ENCODE data around the gene UTP3.
"Not testable (repeated sequence)": the region's sequence is repeated elsewhere in the genome, so short reads cannot be mapped to it uniquely, and the experiment has no call there.

Gene UTP3

GRCh38 chr4:70718811-70719604 lies 30.7 kb downstream of the UTP3 start:
- no peak for DNase-seq (ENCODE audit: low spot score)

- peak; percentile 97 for DNase-seq (ENCODE audit: low spot score)
Measured at GRCh38 chr4:70721747-70722146, 33.4 kb downstream of the UTP3 start, which contains the start of gene RUFY3. Gene RUFY3, plus strand, starts transcription at chr4:70721964. Its CDS starts 610 bp downstream, at chr4:70722574.

- DNase-seq (ENCODE audit: low spot score): peak; percentile 43
Measured at GRCh38 chr4:70722199-70722791, 34.0 kb downstream of the UTP3 start.

GRCh38 chr4:70724463-70724862 lies 36.1 kb downstream of the UTP3 start:
- DNase-seq (ENCODE audit: low spot score): no peak

- DNase-seq (ENCODE audit: low spot score): no peak
Measured at GRCh38 chr4:70725633-70726032, 37.3 kb downstream of the UTP3 start.

- not testable (repeated sequence) for DNase-seq (ENCODE audit: low spot score)
Measured at GRCh38 chr4:70726515-70726914, 38.2 kb downstream of the UTP3 start.

GRCh38 chr4:70728091-70728490 lies 39.8 kb downstream of the UTP3 start:
- no peak for DNase-seq (ENCODE audit: low spot score)

GRCh38 chr4:70732878-70733277 lies 44.5 kb downstream of the UTP3 start:
- not testable (repeated sequence) for DNase-seq (ENCODE audit: low spot score)

GRCh38 chr4:70734168-70734954 lies 46.0 kb downstream of the UTP3 start:
- DNase-seq (ENCODE audit: low spot score): peak; percentile 82

- DNase-seq (ENCODE audit: low spot score): no peak
Measured at GRCh38 chr4:70734971-70735370, 46.6 kb downstream of the UTP3 start.

- DNase-seq (ENCODE audit: low spot score): peak; percentile 38
Measured at GRCh38 chr4:70735915-70736314, 47.6 kb downstream of the UTP3 start.

- no peak for DNase-seq (ENCODE audit: low spot score)
Measured at GRCh38 chr4:70737006-70737405, 48.7 kb downstream of the UTP3 start.

- DNase-seq (ENCODE audit: low spot score): no peak
Measured at GRCh38 chr4:70737409-70737808, 49.1 kb downstream of the UTP3 start.

GRCh38 chr4:70739496-70740337 lies 51.4 kb downstream of the UTP3 start:
- no peak for DNase-seq (ENCODE audit: low spot score)
